Measurements from ENCODE around the gene RABL2A. TPM values are rescaled to one million over a fixed set of nuclear protein-coding genes. Genes with fewer than 3 reads are reported as not detected.
"Not testable (repeated sequence)": the region's sequence is repeated elsewhere in the genome, so short reads cannot be mapped to it uniquely, and the experiment has no call there.

Gene RABL2A
- total RNA-seq, 1 donor from 2014 or later = 17.0 TPM

- not testable (repeated sequence) for H3K4me3 Mint-ChIP-seq (ENCODE audit: unreplicated experiment); H3K27ac Mint-ChIP-seq (ENCODE audit: unreplicated experiment); H3K27me3 Mint-ChIP-seq (ENCODE audit: unreplicated experiment); H3K36me3 Mint-ChIP-seq (ENCODE audit: unreplicated experiment); DNase-seq; H3K4me1 Mint-ChIP-seq (ENCODE audit: low read depth, unreplicated experiment); H3K9me3 Mint-ChIP-seq (ENCODE audit: unreplicated experiment)
These were observed 24.1 kb downstream of the RABL2A start for GRCh38 chr2:113650834-113651815.

- not testable (repeated sequence) for H3K4me1 Mint-ChIP-seq (ENCODE audit: low read depth, unreplicated experiment); H3K36me3 Mint-ChIP-seq (ENCODE audit: unreplicated experiment); H3K27me3 Mint-ChIP-seq (ENCODE audit: unreplicated experiment); H3K27ac Mint-ChIP-seq (ENCODE audit: unreplicated experiment); H3K4me3 Mint-ChIP-seq (ENCODE audit: unreplicated experiment); H3K9me3 Mint-ChIP-seq (ENCODE audit: unreplicated experiment); DNase-seq
These were observed 25.5 kb downstream of the RABL2A start for GRCh38 chr2:113652599-113652998.

- not testable (repeated sequence) for DNase-seq; H3K36me3 Mint-ChIP-seq (ENCODE audit: unreplicated experiment); H3K4me1 Mint-ChIP-seq (ENCODE audit: low read depth, unreplicated experiment); H3K27ac Mint-ChIP-seq (ENCODE audit: unreplicated experiment); H3K9me3 Mint-ChIP-seq (ENCODE audit: unreplicated experiment); H3K27me3 Mint-ChIP-seq (ENCODE audit: unreplicated experiment)
- H3K4me3 Mint-ChIP-seq (ENCODE audit: unreplicated experiment) = peak overlapping the region; percentile 71
These were observed 29.1 kb downstream of the RABL2A start for GRCh38 chr2:113656031-113656624.

- H3K27ac Mint-ChIP-seq (ENCODE audit: unreplicated experiment); H3K9me3 Mint-ChIP-seq (ENCODE audit: unreplicated experiment); H3K4me1 Mint-ChIP-seq (ENCODE audit: low read depth, unreplicated experiment); H3K27me3 Mint-ChIP-seq (ENCODE audit: unreplicated experiment); H3K36me3 Mint-ChIP-seq (ENCODE audit: unreplicated experiment); DNase-seq; H3K4me3 Mint-ChIP-seq (ENCODE audit: unreplicated experiment): not testable (repeated sequence)
These were observed 30.7 kb downstream of the RABL2A start for GRCh38 chr2:113657735-113658134.

- H3K4me3 Mint-ChIP-seq (ENCODE audit: unreplicated experiment); H3K27ac Mint-ChIP-seq (ENCODE audit: unreplicated experiment); H3K27me3 Mint-ChIP-seq (ENCODE audit: unreplicated experiment): not testable (repeated sequence)
These were observed 36.4 kb downstream of the RABL2A start for GRCh38 chr2:113663285-113664060.

GRCh38 chr2:113664761-113665533, 37.9 kb downstream of the RABL2A start:
- not testable (repeated sequence) for H3K4me1 Mint-ChIP-seq (ENCODE audit: low read depth, unreplicated experiment); H3K9me3 Mint-ChIP-seq (ENCODE audit: unreplicated experiment); H3K4me3 Mint-ChIP-seq (ENCODE audit: unreplicated experiment); H3K27ac Mint-ChIP-seq (ENCODE audit: unreplicated experiment); H3K36me3 Mint-ChIP-seq (ENCODE audit: unreplicated experiment); DNase-seq; H3K27me3 Mint-ChIP-seq (ENCODE audit: unreplicated experiment)

More at GRCh38 chr2:113663285-113664060, 36.4 kb downstream of the RABL2A start:
- H3K36me3 Mint-ChIP-seq (ENCODE audit: unreplicated experiment); H3K9me3 Mint-ChIP-seq (ENCODE audit: unreplicated experiment); H3K4me1 Mint-ChIP-seq (ENCODE audit: low read depth, unreplicated experiment); DNase-seq: not testable (repeated sequence)

GRCh38 chr2:113669013-113669412, 41.9 kb downstream of the RABL2A start:
- not testable (repeated sequence) for DNase-seq; H3K9me3 Mint-ChIP-seq (ENCODE audit: unreplicated experiment); H3K27ac Mint-ChIP-seq (ENCODE audit: unreplicated experiment); H3K36me3 Mint-ChIP-seq (ENCODE audit: unreplicated experiment); H3K4me3 Mint-ChIP-seq (ENCODE audit: unreplicated experiment)
- Mint-ChIP-seq H3K27me3 (ENCODE audit: unreplicated experiment) (peaks cover 11% of the 10 kb centered on the region), H3K4me1 (ENCODE audit: low read depth, unreplicated experiment) (peaks cover 18% of the 10 kb centered on the region)

Data from glutamatergic neuron (in vitro differentiated cells).